Astrocyte of the cerebellum (primary cell): ENCODE data around the gene AGPAT3.

Experiments used
- DNase-seq: peaks from one replicate; pipeline ENCODE4 v3.0.0-alpha.2; 2011; ENCODE audit warnings: low read depth
- H3K4me3 ChIP-seq: 2 replicates; pipeline ENCODE4 v1.5.1; 2011; ENCODE audit warnings: mild to moderate bottlenecking, low read depth, low read length, moderate library complexity
- CTCF ChIP-seq: IDR thresholded peaks from 2 replicates; pipeline ENCODE4 v1.5.1; 2012; ENCODE audit warnings: low read length, low read depth, moderate library complexity, mild to moderate bottlenecking; ENCODE audit errors: missing control alignments
- in situ Hi-C: cut with HindIII; loops from 2 replicates; pipeline ENCODE4 v1.10.0; 2017; ENCODE audit warnings: low sequenced_read_pairs

The AGPAT3 gene

GRCh38 chr21:43957128-43957571 is 92.1 kb downstream of the AGPAT3 start:
- in situ Hi-C loops, result no loop called here
- no peak for DNase-seq
- no peak overlapping the region for H3K4me3 ChIP-seq
- TF ChIP-seq CTCF, result no peak

GRCh38 chr21:43957611-43958362 is 92.8 kb downstream of the AGPAT3 start:
- H3K4me3 ChIP-seq, result no peak overlapping the region
- TF ChIP-seq CTCF, result no peak
- in situ Hi-C loops, result no loop called here
- DNase-seq, result no peak

- no peak for TF ChIP-seq CTCF
- no peak overlapping the region for H3K4me3 ChIP-seq
- in situ Hi-C loops, result no loop called here
- DNase-seq, result no peak
Observed at GRCh38 chr21:43958364-43959158, 93.5 kb downstream of the AGPAT3 start.

GRCh38 chr21:43959231-43960116 is 94.5 kb downstream of the AGPAT3 start:
- no peak overlapping the region for H3K4me3 ChIP-seq
- in situ Hi-C loops, result no loop called here
- DNase-seq, result no peak

GRCh38 chr21:43961382-43961909 is 96.4 kb downstream of the AGPAT3 start:
- H3K4me3 ChIP-seq, result no peak overlapping the region
- in situ Hi-C loops, result no loop called here
- no peak for DNase-seq
- no peak for TF ChIP-seq CTCF

More at GRCh38 chr21:43959231-43960116, 94.5 kb downstream of the AGPAT3 start:
- TF ChIP-seq CTCF, result no peak
